Stimulated activated CD4-positive, alpha-beta T cell treated with anti-CD3 and anti-CD28 coated beads, Interleukin-4, amount 100 ng/mL, for 4 hours (primary cell): ENCODE results near the gene PARD3.
"Not testable (repeated sequence)": the region's sequence is repeated elsewhere in the genome, so short reads cannot be mapped to it uniquely, and the experiment has no call there.

Source experiments
- DNase-seq, 2 experiments: peaks; one replicate each; pipeline ENCODE4 v3.0.0-alpha.2; 2020

PARD3 gene

GRCh38 chr10:34406463-34407323 lies 408.4 kb downstream of the PARD3 start:
- no peak for DNase-seq

- no peak for DNase-seq
These were observed 409.3 kb downstream of the PARD3 start for GRCh38 chr10:34405611-34406462.

- DNase-seq = no peak
These were observed 411.6 kb downstream of the PARD3 start for GRCh38 chr10:34403512-34403911.

- no peak for DNase-seq
These were observed 415.0 kb downstream of the PARD3 start for GRCh38 chr10:34400075-34400474.

- no peak for DNase-seq
These were observed 416.1 kb downstream of the PARD3 start for GRCh38 chr10:34399013-34399412.

GRCh38 chr10:34397324-34397723 lies 417.8 kb downstream of the PARD3 start:
- no peak for DNase-seq

GRCh38 chr10:34396663-34397062 lies 418.4 kb downstream of the PARD3 start:
- DNase-seq = no peak

GRCh38 chr10:34392641-34393170 lies 422.4 kb downstream of the PARD3 start:
- no peak for DNase-seq

- DNase-seq = not testable (repeated sequence)
These were observed 423.9 kb downstream of the PARD3 start for GRCh38 chr10:34391168-34391567.

GRCh38 chr10:34389801-34390200 lies 425.3 kb downstream of the PARD3 start:
- DNase-seq = no peak

GRCh38 chr10:34386921-34387320 lies 428.2 kb downstream of the PARD3 start:
- no peak for DNase-seq

- DNase-seq = no peak
These were observed 430.7 kb downstream of the PARD3 start for GRCh38 chr10:34384372-34384771.

- no peak for DNase-seq
These were observed 432.5 kb downstream of the PARD3 start for GRCh38 chr10:34382626-34383025.

GRCh38 chr10:34380856-34381255 lies 434.2 kb downstream of the PARD3 start:
- DNase-seq = no peak

- no peak for DNase-seq
These were observed 436.8 kb downstream of the PARD3 start for GRCh38 chr10:34378297-34378696.

- DNase-seq = no peak
These were observed 437.3 kb downstream of the PARD3 start for GRCh38 chr10:34377833-34378232.

GRCh38 chr10:34374356-34375045 lies 440.6 kb downstream of the PARD3 start:
- DNase-seq = no peak

GRCh38 chr10:34373211-34373610 lies 441.9 kb downstream of the PARD3 start:
- no peak for DNase-seq

- DNase-seq = no peak
These were observed 442.6 kb downstream of the PARD3 start for GRCh38 chr10:34372509-34372908.

- no peak for DNase-seq
These were observed 445.0 kb downstream of the PARD3 start for GRCh38 chr10:34370126-34370525.

GRCh38 chr10:34369120-34369519 lies 446.0 kb downstream of the PARD3 start:
- no peak for DNase-seq

GRCh38 chr10:34364253-34365037 lies 450.7 kb downstream of the PARD3 start:
- DNase-seq = no peak
